K562 (cell line): ENCODE data around the gene PEDS1. TPM values are rescaled to one million over a fixed set of nuclear protein-coding genes. Genes with fewer than 3 reads are reported as not detected.

Source experiments
- CUX1 ChIP-seq: fragments of 200-800 bp; sonication (Bioruptor generic); IDR thresholded peaks from 2 replicates; pipeline ENCODE4 v1.6.1; 2016; ENCODE audit warnings: missing genetic modification characterization, missing compliant biosample characterization
- E2F4 ChIP-seq: sonication (generic); formaldehyde crosslinking; IDR thresholded peaks from 2 replicates; pipeline ENCODE4 v1.8.0; 2022; ENCODE audit warnings: mild to moderate bottlenecking, low read depth, missing genetic modification reagents
- EP300 ChIP-seq: IDR thresholded peaks from 2 replicates; pipeline ENCODE4 v1.6.1; 2012; ENCODE audit warnings: low read length, improper control_type of control experiment
- FOXP1 ChIP-seq: sonication (generic); formaldehyde crosslinking; IDR thresholded peaks from 2 replicates; pipeline ENCODE4 v1.8.0; 2022; ENCODE audit warnings: mild to moderate bottlenecking, missing genetic modification reagents
- FOXP4 ChIP-seq: sonication (generic); formaldehyde crosslinking; IDR thresholded peaks from 2 replicates; pipeline ENCODE4 v1.8.0; 2022; ENCODE audit warnings: mild to moderate bottlenecking, missing genetic modification reagents, borderline replicate concordance
- HES1 ChIP-seq: fragments of 450-650 bp; IDR thresholded peaks from 2 replicates; pipeline ENCODE4 v1.6.1; 2016; ENCODE audit warnings: low read depth, mild to moderate bottlenecking, moderate library complexity
- MBD2 ChIP-seq: sonication (generic); IDR thresholded peaks from 2 replicates; pipeline ENCODE4 v1.6.1; 2016; ENCODE audit warnings: low read depth, borderline replicate concordance
- NR0B1 ChIP-seq: fragments of 450-650 bp; IDR thresholded peaks from one replicate; pipeline ENCODE4 v1.6.1; 2018; ENCODE audit warnings: mild to moderate bottlenecking, moderate library complexity; ENCODE audit not compliant: partially characterized antibody
- ZBTB34 ChIP-seq: fragments of 250-450 bp; sonication (Bioruptor Pico); IDR thresholded peaks from 2 replicates; pipeline ENCODE4 v1.8.0; 2021; ENCODE audit warnings: mild to moderate bottlenecking, moderate library complexity
- polyA plus RNA-seq, 8 experiments: library from polyadenylated mRNA; depleted of rRNA in 4 of 8; stranded (reverse) in 5 of 8; unstranded in 3 of 8; fragments of >200 nt; fragmentation: Nextera tagmentation in 2 of 8; fragmentation: Illumina TruSeq in 1 of 8; extraction: Ambion mirVana in 2 of 8; extraction: Trizol in 1 of 8; gene quantifications; 2 replicates each; pipeline versions ENCODE4 v1.2.1 to v1.2.3, GENCODE V29; 2011 to 2014; ENCODE audit warnings: inconsistent platforms in 1 of 8, missing spikeins in 1 of 8
- total RNA-seq, 7 experiments: library from RNA; depleted of rRNA in 6 of 7; stranded (reverse); fragments of >200 nt in 6 of 7; fragmentation: Illumina TruSeq in 2 of 7; extraction: Trizol in 2 of 7; gene quantifications; 2 replicates each; pipeline versions ENCODE4 v1.2.1 to v1.2.3, GENCODE V29; 2011 to 2021; ENCODE audit warnings: low replicate concordance in 1 of 7

PEDS1 gene
- total and polyA plus RNA-seq, 9 of the 15 experiments (the other 6 are each of a cell fraction or from before 2014, with no cell fraction given) = 2.9 to 38.5 (median 24.2) TPM

GRCh38 chr20:50193199-50193835 lies 39.8 kb upstream of the PEDS1 start (continued):
- TF ChIP-seq CUX1 (no peak), E2F4 (CRISPR knock-in tag) (peak; percentile 58; the same call in 1 of the 2 replicates), HES1 (no peak), FOXP4 (CRISPR knock-in tag) (no peak), NR0B1 (no peak), EP300 (peak; percentile 7; the same call in 1 of the 2 replicates), MBD2 (no peak), ZBTB34 (CRISPR knock-in tag) (no peak), FOXP1 (peak; percentile 8; the same call in 1 of the 2 replicates)
